Testis (tissue), 3 donors: ENCODE measurements around the gene PAK5. TPM values are rescaled to one million over a fixed set of nuclear protein-coding genes. Genes with fewer than 3 reads are reported as not detected.

Source experiments
- DNase-seq: peaks from one replicate; pipeline ENCODE4 v3.0.0-alpha.2; 2019
- H3K27ac ChIP-seq, 2 donors: fragments of 200-600 bp; sonication (generic); one replicate each; pipeline ENCODE4 v1.5.1; 2019
- H3K27me3 ChIP-seq: fragments of 200-600 bp; sonication (generic); one replicate; pipeline ENCODE4 v1.5.1; 2019
- H3K36me3 ChIP-seq: fragments of 200-600 bp; sonication (generic); one replicate; pipeline ENCODE4 v1.5.1; 2017; ENCODE audit warnings: low read depth; ENCODE audit errors: missing control alignments
- H3K4me1 ChIP-seq: fragments of 200-600 bp; sonication (generic); one replicate; pipeline ENCODE4 v1.5.1; 2019
- H3K4me3 ChIP-seq, 2 donors: fragments of 200-600 bp; sonication (generic); one replicate each; pipeline ENCODE4 v1.5.1; 2017 to 2019
- H3K9me3 ChIP-seq: fragments of 200-600 bp; sonication (generic); one replicate; pipeline ENCODE4 v1.5.1; 2017
- CTCF ChIP-seq, 3 experiments: fragments of 450-650 bp in 2 of 3; fragments of 200-600 bp in 1 of 3; sonication (generic) in 1 of 3; IDR thresholded peaks; one replicate each; pipeline ENCODE4 v1.5.1; 2016 to 2019; ENCODE audit warnings: antibody characterized with exemption in 3 of 3, mild to moderate bottlenecking in 2 of 3, moderate library complexity in 1 of 3
- POLR2A ChIP-seq: fragments of 450-650 bp; IDR thresholded peaks from one replicate; pipeline ENCODE4 v1.6.1; 2017; ENCODE audit warnings: antibody characterized with exemption, mild to moderate bottlenecking, moderate library complexity
- WGBS, 2 donors: methylation state at CpG; one replicate each; pipeline ENCODE4 v1.1.5; 2018; 5-methylcytosine and 5-hydroxymethylcytosine counted together
- intact Hi-C: fragments of 100-400 bp; cut with DNase I; formaldehyde crosslinking; loops from one replicate; pipeline ENCODE4 v1.15.1; 2023; ENCODE audit warnings: low total_unique reads
- polyA plus RNA-seq: library from polyadenylated mRNA; stranded (reverse); fragments of 350-450 nt; fragmentation: Illumina TruSeq; extraction: RNeasy Lipid Tissue Mini Kit (QIAGEN cat#74804); gene quantifications from one replicate; pipeline ENCODE4 v1.2.3, GENCODE V29; 2014; ENCODE audit warnings: low read depth, low replicate concordance; ENCODE audit not compliant: insufficient read depth
- total RNA-seq, 2 donors: library from RNA; depleted of rRNA; stranded (reverse); fragments of >200 nt; gene quantifications; one replicate each; pipeline ENCODE4 v1.2.3, GENCODE V29; 2016

Gene PAK5
- total and polyA plus RNA-seq, 3 donors from 2014 or later, result 0.21 to 0.87 (median 0.31) TPM

GRCh38 chr20:9808166-9808565 lies 30.7 kb downstream of the PAK5 start:
- no peaks in the 10 kb centered on the region for H3K9me3 ChIP-seq
- no peak for DNase-seq
- WGBS, 2 donors, result 91 to 93% methylated on average over 1 of the region's 1 CpG
- H3K36me3 ChIP-seq, result no peaks in the 10 kb centered on the region
- H3K4me3 ChIP-seq, result no peak overlapping the region
- TF ChIP-seq POLR2A, result no peak
- TF ChIP-seq CTCF (IDR thresholded peaks at IDR 0.05), result no peak
- H3K27ac ChIP-seq, result no peak overlapping the region
- no peaks in the 10 kb centered on the region for H3K27me3 ChIP-seq
- no peaks in the 10 kb centered on the region for H3K4me1 ChIP-seq
- intact Hi-C loops, result no loop called here

- no peak for DNase-seq
- Histone ChIP-seq H3K9me3 (no peaks in the 10 kb centered on the region), H3K27ac (no peak overlapping the region), H3K36me3 (no peaks in the 10 kb centered on the region), H3K27me3 (no peaks in the 10 kb centered on the region), H3K4me3 (no peak overlapping the region), H3K4me1 (no peaks in the 10 kb centered on the region)
- TF ChIP-seq CTCF (IDR thresholded peaks at IDR 0.05), result no peak
- no peak for TF ChIP-seq POLR2A
- 88 to 93% methylated on average over 3 of the region's 3 CpGs for WGBS, 2 donors
- intact Hi-C loops, result no loop called here
Observed at GRCh38 chr20:9807136-9807535, 31.7 kb downstream of the PAK5 start.

GRCh38 chr20:9800421-9800820 lies 38.5 kb downstream of the PAK5 start:
- no peaks in the 10 kb centered on the region for H3K9me3 ChIP-seq
- H3K4me3 ChIP-seq, result no peak overlapping the region
- no peak overlapping the region for H3K27ac ChIP-seq
- H3K27me3 ChIP-seq, result no peaks in the 10 kb centered on the region
- no peak for DNase-seq
- H3K4me1 ChIP-seq, result no peaks in the 10 kb centered on the region
- WGBS, 2 donors, result 32 to 43% methylated on average over 1 of the region's 1 CpG
- intact Hi-C loops, result no loop called here
- TF ChIP-seq POLR2A (no peak), CTCF (IDR thresholded peaks at IDR 0.05) (no peak)
- H3K36me3 ChIP-seq, result no peaks in the 10 kb centered on the region

- Histone ChIP-seq H3K27me3 (no peaks in the 10 kb centered on the region), H3K36me3 (no peaks in the 10 kb centered on the region), H3K4me3 (no peak overlapping the region), H3K27ac (no peak overlapping the region), H3K4me1 (no peaks in the 10 kb centered on the region), H3K9me3 (no peaks in the 10 kb centered on the region)
- 78 to 89% methylated on average over 3 of the region's 3 CpGs for WGBS, 2 donors
- intact Hi-C loops, result no loop called here
- no peak for DNase-seq
- TF ChIP-seq CTCF (IDR thresholded peaks at IDR 0.05), result no peak
- TF ChIP-seq POLR2A, result no peak
Observed at GRCh38 chr20:9794831-9795230, 44.0 kb downstream of the PAK5 start.

GRCh38 chr20:9792674-9793073 lies 46.2 kb downstream of the PAK5 start:
- 71 to 76% methylated on average over 6 of the region's 6 CpGs for WGBS, 2 donors
- no peak for TF ChIP-seq POLR2A
- no peak for TF ChIP-seq CTCF (IDR thresholded peaks at IDR 0.05)
- Histone ChIP-seq H3K4me3 (no peak overlapping the region), H3K27me3 (no peaks in the 10 kb centered on the region), H3K36me3 (no peaks in the 10 kb centered on the region), H3K9me3 (no peaks in the 10 kb centered on the region), H3K4me1 (no peaks in the 10 kb centered on the region), H3K27ac (no peak overlapping the region)
- DNase-seq, result no peak
- intact Hi-C loops, result no loop called here
